ENCODE measurements around the gene VSTM2L.
A peak's percentile ranks its signal among the peaks of the same experiment; 100 is the strongest.

The VSTM2L gene

GRCh38 chr20:37895166-37895565 is 7.8 kb upstream of the VSTM2L start:
- H3K4me1 ChIP-seq (ENCODE audit: control extremely low read depth in 1 of 4, control insufficient read depth in 4 of 4, insufficient read depth in 4 of 4, low read length in 3 of 4), result peaks cover 0 to 1% (median 0%) of the 10 kb centered on the region in 4 experiments
- H3K27me3 ChIP-seq (replicated peaks in 2 of 5; ENCODE audit: control insufficient read depth in 4 of 5, insufficient read depth in 5 of 5, low read length in 4 of 5), result peaks cover 0 to 20% (median 8%) of the 10 kb centered on the region in 5 experiments
- H3K36me3 ChIP-seq (ENCODE audit: control insufficient read depth in 4 of 4, insufficient read depth in 4 of 4, low read length in 3 of 4), result no peaks in the 10 kb centered on the region
- DNase-seq, result no peak
- no peak overlapping the region for H3K27ac ChIP-seq (ENCODE audit: insufficient read depth in 1 of 2, low read depth in 1 of 2, low read length in 2 of 2, poor library complexity in 1 of 2, severe bottlenecking in 2 of 2)
- H3K4me3 ChIP-seq (ENCODE audit: control insufficient read depth in 1 of 7, extremely low read depth in 1 of 7, insufficient read depth in 4 of 7, low read depth in 2 of 7, low read length in 6 of 7), result no peak overlapping the region
- H3K9me3 ChIP-seq (ENCODE audit: control extremely low read depth in 1 of 5, control insufficient read depth in 4 of 5, insufficient read depth in 2 of 5, low read depth in 1 of 5, low read length in 4 of 5), result no peaks in the 10 kb centered on the region
- WGBS (ENCODE audit: insufficient coverage), result 98% methylated on average over 5 of the region's 6 CpGs
- POLR2A ChIA-PET, result no interaction called here
- CTCF ChIA-PET, result no interaction called here

DNA sequence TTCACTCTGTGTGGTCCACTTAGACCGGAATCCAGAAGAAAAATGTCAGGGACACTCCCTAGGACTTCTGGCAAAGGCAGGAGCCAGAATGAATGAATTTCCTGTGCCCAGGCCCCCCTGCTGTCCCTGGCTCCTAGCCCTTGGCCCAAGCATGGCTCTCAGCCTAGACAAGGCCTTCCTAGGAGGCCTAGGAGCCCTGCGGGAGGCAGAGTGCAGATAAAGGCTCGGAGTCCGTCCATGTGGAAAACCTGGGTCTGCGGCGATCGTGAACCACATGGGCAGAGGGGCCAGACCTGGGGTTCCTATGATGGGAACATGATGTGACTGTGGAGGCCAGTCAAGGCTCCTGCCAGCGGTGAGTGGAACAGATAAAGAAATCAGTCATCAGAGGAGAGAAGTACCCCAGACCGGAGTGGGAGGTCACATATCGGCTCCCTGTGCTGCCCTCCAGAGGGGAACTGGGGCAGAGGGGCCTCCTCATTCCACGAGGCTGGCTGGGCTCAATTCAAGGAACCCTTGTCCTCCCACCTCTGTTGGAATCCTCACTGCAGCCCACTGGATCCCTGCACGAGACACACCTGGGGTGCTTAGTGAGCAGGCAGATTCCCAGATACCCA is 5.9 kb upstream of the VSTM2L start:
- H3K27me3 ChIP-seq (replicated peaks in 2 of 5; ENCODE audit: control insufficient read depth in 4 of 5, insufficient read depth in 5 of 5, low read length in 4 of 5), result peaks cover 0 to 37% (median 17%) of the 10 kb centered on the region in 5 experiments
- 88% methylated on average over 11 of the region's 12 CpGs for WGBS (ENCODE audit: insufficient coverage)
- H3K4me1 ChIP-seq (ENCODE audit: control extremely low read depth in 1 of 4, control insufficient read depth in 4 of 4, insufficient read depth in 4 of 4, low read length in 3 of 4), result no peaks in the 10 kb centered on the region

GRCh38 chr20:37898233-37899104 is 4.5 kb upstream of the VSTM2L start:
- H3K9me3 ChIP-seq (ENCODE audit: control extremely low read depth in 1 of 5, control insufficient read depth in 4 of 5, insufficient read depth in 2 of 5, low read depth in 1 of 5, low read length in 4 of 5), result no peaks in the 10 kb centered on the region
- peaks cover 0 to 4% (median 4%) of the 10 kb centered on the region in 4 experiments for H3K4me1 ChIP-seq (ENCODE audit: control extremely low read depth in 1 of 4, control insufficient read depth in 4 of 4, insufficient read depth in 4 of 4, low read length in 3 of 4)
- no peak overlapping the region for H3K27ac ChIP-seq (ENCODE audit: insufficient read depth in 1 of 2, low read depth in 1 of 2, low read length in 2 of 2, poor library complexity in 1 of 2, severe bottlenecking in 2 of 2)
- peaks cover 0 to 51% (median 20%) of the 10 kb centered on the region in 5 experiments for H3K27me3 ChIP-seq (replicated peaks in 2 of 5; ENCODE audit: control insufficient read depth in 4 of 5, insufficient read depth in 5 of 5, low read length in 4 of 5)
- H3K4me3 ChIP-seq (ENCODE audit: control insufficient read depth in 1 of 7, extremely low read depth in 1 of 7, insufficient read depth in 4 of 7, low read depth in 2 of 7, low read length in 6 of 7), result no peak overlapping the region
- 90% methylated on average over 10 of the region's 10 CpGs for WGBS (ENCODE audit: insufficient coverage)
- ChIA-PET POLR2A (no interaction called here), CTCF (interaction anchor here (1.1 to 1.2 kb wide), 2 partner anchors 9 to 20 kb away, joined by 3 read pairs; no protein-coding TSS in a partner anchor)
- H3K36me3 ChIP-seq (ENCODE audit: control insufficient read depth in 4 of 4, insufficient read depth in 4 of 4, low read length in 3 of 4), result no peaks in the 10 kb centered on the region
- no peak for DNase-seq

More for the DNA sequence above, 5.9 kb upstream of the VSTM2L start:
- CTCF ChIA-PET, result interaction anchor here (1.1 to 1.2 kb wide), 2 partner anchors 10 to 18 kb away, joined by 3 read pairs; no protein-coding TSS in a partner anchor
- H3K36me3 ChIP-seq (ENCODE audit: control insufficient read depth in 4 of 4, insufficient read depth in 4 of 4, low read length in 3 of 4), result no peaks in the 10 kb centered on the region
- DNase-seq, result peak in 2 of 3 donors; percentile 27 to 29
- no peak overlapping the region for H3K27ac ChIP-seq (ENCODE audit: insufficient read depth in 1 of 2, low read depth in 1 of 2, low read length in 2 of 2, poor library complexity in 1 of 2, severe bottlenecking in 2 of 2)
- no peaks in the 10 kb centered on the region for H3K9me3 ChIP-seq (ENCODE audit: control extremely low read depth in 1 of 5, control insufficient read depth in 4 of 5, insufficient read depth in 2 of 5, low read depth in 1 of 5, low read length in 4 of 5)
- POLR2A ChIA-PET, result interaction anchor here (0.6 kb wide), 1 partner anchor 770 kb away, joined by 3 read pairs; no protein-coding TSS in a partner anchor
- H3K4me3 ChIP-seq (ENCODE audit: control insufficient read depth in 1 of 7, extremely low read depth in 1 of 7, insufficient read depth in 4 of 7, low read depth in 2 of 7, low read length in 6 of 7), result no peak overlapping the region

GRCh38 chr20:37899105-37900045 is 3.6 kb upstream of the VSTM2L start:
- no peak for DNase-seq
- Histone ChIP-seq H3K27me3 (replicated peaks in 2 of 5; ENCODE audit: control insufficient read depth in 4 of 5, insufficient read depth in 5 of 5, low read length in 4 of 5) (peaks cover 0 to 60% (median 28%) of the 10 kb centered on the region in 5 experiments), H3K4me1 (ENCODE audit: control extremely low read depth in 1 of 4, control insufficient read depth in 4 of 4, insufficient read depth in 4 of 4, low read length in 3 of 4) (peaks cover 0 to 4% (median 4%) of the 10 kb centered on the region in 4 experiments), H3K36me3 (ENCODE audit: control insufficient read depth in 4 of 4, insufficient read depth in 4 of 4, low read length in 3 of 4) (no peaks in the 10 kb centered on the region), H3K9me3 (ENCODE audit: control extremely low read depth in 1 of 5, control insufficient read depth in 4 of 5, insufficient read depth in 2 of 5, low read depth in 1 of 5, low read length in 4 of 5) (no peaks in the 10 kb centered on the region), H3K27ac (ENCODE audit: insufficient read depth in 1 of 2, low read depth in 1 of 2, low read length in 2 of 2, poor library complexity in 1 of 2, severe bottlenecking in 2 of 2) (no peak overlapping the region), H3K4me3 (ENCODE audit: control insufficient read depth in 1 of 7, extremely low read depth in 1 of 7, insufficient read depth in 4 of 7, low read depth in 2 of 7, low read length in 6 of 7) (no peak overlapping the region)
- ChIA-PET CTCF (no interaction called here), POLR2A (no interaction called here)
- 48% methylated on average over 4 of the region's 8 CpGs for WGBS (ENCODE audit: insufficient coverage)

GRCh38 chr20:37901240-37901639 is 1.7 kb upstream of the VSTM2L start:
- Histone ChIP-seq H3K4me1 (ENCODE audit: control extremely low read depth in 1 of 4, control insufficient read depth in 4 of 4, insufficient read depth in 4 of 4, low read length in 3 of 4) (peaks cover 0 to 4% (median 4%) of the 10 kb centered on the region in 4 experiments), H3K36me3 (ENCODE audit: control insufficient read depth in 4 of 4, insufficient read depth in 4 of 4, low read length in 3 of 4) (no peaks in the 10 kb centered on the region), H3K9me3 (ENCODE audit: control extremely low read depth in 1 of 5, control insufficient read depth in 4 of 5, insufficient read depth in 2 of 5, low read depth in 1 of 5, low read length in 4 of 5) (no peaks in the 10 kb centered on the region), H3K27ac (ENCODE audit: insufficient read depth in 1 of 2, low read depth in 1 of 2, low read length in 2 of 2, poor library complexity in 1 of 2, severe bottlenecking in 2 of 2) (no peak overlapping the region), H3K4me3 (ENCODE audit: control insufficient read depth in 1 of 7, extremely low read depth in 1 of 7, insufficient read depth in 4 of 7, low read depth in 2 of 7, low read length in 6 of 7) (no peak overlapping the region), H3K27me3 (replicated peaks in 2 of 5; ENCODE audit: control insufficient read depth in 4 of 5, insufficient read depth in 5 of 5, low read length in 4 of 5) (peaks cover 2 to 78% (median 35%) of the 10 kb centered on the region in 5 experiments)
- peak in 2 of 3 donors; percentile 55 to 64 for DNase-seq
- POLR2A ChIA-PET, result no interaction called here
- CTCF ChIA-PET, result interaction anchor here (1.1 to 1.3 kb wide), 2 partner anchors 14 to 73 kb away, joined by 3 read pairs; no protein-coding TSS in a partner anchor
- 60% methylated on average over 4 of the region's 18 CpGs for WGBS (ENCODE audit: insufficient coverage)

- Histone ChIP-seq H3K4me3 (ENCODE audit: control insufficient read depth in 1 of 7, extremely low read depth in 1 of 7, insufficient read depth in 4 of 7, low read depth in 2 of 7, low read length in 6 of 7) (no peak overlapping the region), H3K27me3 (replicated peaks in 2 of 5; ENCODE audit: control insufficient read depth in 4 of 5, insufficient read depth in 5 of 5, low read length in 4 of 5) (peaks cover 2 to 85% (median 39%) of the 10 kb centered on the region in 5 experiments), H3K27ac (ENCODE audit: insufficient read depth in 1 of 2, low read depth in 1 of 2, low read length in 2 of 2, poor library complexity in 1 of 2, severe bottlenecking in 2 of 2) (no peak overlapping the region), H3K36me3 (ENCODE audit: control insufficient read depth in 4 of 4, insufficient read depth in 4 of 4, low read length in 3 of 4) (no peaks in the 10 kb centered on the region), H3K9me3 (ENCODE audit: control extremely low read depth in 1 of 5, control insufficient read depth in 4 of 5, insufficient read depth in 2 of 5, low read depth in 1 of 5, low read length in 4 of 5) (no peaks in the 10 kb centered on the region), H3K4me1 (ENCODE audit: control extremely low read depth in 1 of 4, control insufficient read depth in 4 of 4, insufficient read depth in 4 of 4, low read length in 3 of 4) (peaks cover 0 to 4% (median 4%) of the 10 kb centered on the region in 4 experiments)
- POLR2A ChIA-PET, result no interaction called here
- DNase-seq, result peak; percentile 36 to 55 (median 45)
- CTCF ChIA-PET, result interaction anchor here (1.1 to 1.3 kb wide), 3 partner anchors 12 to 72 kb away, joined by 3 read pairs; no protein-coding TSS in a partner anchor
- WGBS (ENCODE audit: insufficient coverage), result 19% methylated on average over 17 of the region's 38 CpGs
Measured at GRCh38 chr20:37901654-37902503, 1.0 kb upstream of the VSTM2L start.

All from common myeloid progenitor, CD34-positive (primary cell).